Thyroid gland (tissue), 4 donors: ENCODE results near the gene HS6ST3.

Experiments
- POLR2A ChIP-seq, 2 donors: fragments of 450-650 bp; IDR thresholded peaks; one replicate each; pipeline ENCODE4 v1.6.1; 2017; ENCODE audit warnings: antibody characterized with exemption in 2 of 2, mild to moderate bottlenecking in 2 of 2, moderate library complexity in 1 of 2
- TF ChIP-seq, protein P1 (sequence below), 6 experiments: fragments of 200-600 bp in 3 of 6; fragments of 450-650 bp in 3 of 6; sonication (generic) in 3 of 6; IDR thresholded peaks; one replicate each; pipeline ENCODE4 v1.5.1; 2016 to 2019; ENCODE audit warnings: antibody characterized with exemption in 6 of 6, mild to moderate bottlenecking in 2 of 6, inconsistent platforms in 1 of 6, moderate library complexity in 1 of 6

DNA sequence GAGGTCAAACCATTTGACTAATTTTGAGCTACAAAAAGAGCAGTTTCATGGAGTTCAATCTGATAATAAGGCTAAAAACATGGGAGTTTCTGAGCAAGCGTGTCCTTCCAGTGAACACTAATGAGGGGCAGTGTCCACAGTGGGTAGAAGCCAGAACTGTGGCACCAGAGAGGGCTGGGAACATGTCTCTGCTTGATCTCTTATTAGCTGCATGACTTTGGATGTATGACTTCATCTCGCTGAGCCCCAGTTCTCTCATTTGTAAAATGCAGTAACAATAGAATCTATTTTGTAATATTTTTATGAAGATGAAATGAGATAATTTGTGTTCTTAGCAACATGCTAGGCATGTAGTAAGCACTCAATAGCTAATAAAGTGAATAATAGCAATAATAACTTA lies 69.8 kb downstream of the HS6ST3 start:
- TF ChIP-seq, protein P1, sequence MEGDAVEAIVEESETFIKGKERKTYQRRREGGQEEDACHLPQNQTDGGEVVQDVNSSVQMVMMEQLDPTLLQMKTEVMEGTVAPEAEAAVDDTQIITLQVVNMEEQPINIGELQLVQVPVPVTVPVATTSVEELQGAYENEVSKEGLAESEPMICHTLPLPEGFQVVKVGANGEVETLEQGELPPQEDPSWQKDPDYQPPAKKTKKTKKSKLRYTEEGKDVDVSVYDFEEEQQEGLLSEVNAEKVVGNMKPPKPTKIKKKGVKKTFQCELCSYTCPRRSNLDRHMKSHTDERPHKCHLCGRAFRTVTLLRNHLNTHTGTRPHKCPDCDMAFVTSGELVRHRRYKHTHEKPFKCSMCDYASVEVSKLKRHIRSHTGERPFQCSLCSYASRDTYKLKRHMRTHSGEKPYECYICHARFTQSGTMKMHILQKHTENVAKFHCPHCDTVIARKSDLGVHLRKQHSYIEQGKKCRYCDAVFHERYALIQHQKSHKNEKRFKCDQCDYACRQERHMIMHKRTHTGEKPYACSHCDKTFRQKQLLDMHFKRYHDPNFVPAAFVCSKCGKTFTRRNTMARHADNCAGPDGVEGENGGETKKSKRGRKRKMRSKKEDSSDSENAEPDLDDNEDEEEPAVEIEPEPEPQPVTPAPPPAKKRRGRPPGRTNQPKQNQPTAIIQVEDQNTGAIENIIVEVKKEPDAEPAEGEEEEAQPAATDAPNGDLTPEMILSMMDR (IDR thresholded peaks at IDR 0.05) = no peak
- no peak for TF ChIP-seq POLR2A (IDR thresholded peaks at IDR 0.05)
